Adipose tissue (tissue), 3 donors: ENCODE results near the gene WDR41. TPM values are rescaled to one million over a fixed set of nuclear protein-coding genes. Genes with fewer than 3 reads are reported as not detected.
"Not testable (repeated sequence)": the region's sequence is repeated elsewhere in the genome, so short reads cannot be mapped to it uniquely, and the experiment has no call there.

Experiments
- H3K27ac ChIP-seq: one replicate; pipeline ENCODE4 v1.5.1; 2013; ENCODE audit warnings: low read depth, low read length
- WGBS, 3 donors: extraction: QIAGEN DNeasy Blood & Tissue Kit; methylation state at CpG; one replicate each; pipeline ENCODE4 v1.1.7; 2013; 5-methylcytosine and 5-hydroxymethylcytosine counted together
- polyA plus RNA-seq, 3 donors: library from polyadenylated mRNA; stranded (reverse); fragments of 200-250 nt; gene quantifications; one replicate each; pipeline ENCODE4 v1.2.3, GENCODE V29; 2013
- donor health status: healthy with polysubstance abuse.
- donor health status: Bipolar disorder and iron deficiency.
- donor health status: healthy.

Gene WDR41
- polyA plus RNA-seq, 3 donors: 17.1 to 42.8 (median 17.9) TPM

- H3K27ac ChIP-seq: not testable (repeated sequence)
- 88 to 100% (median 98%) methylated on average over 1 of the region's 1 CpG for WGBS, 3 donors
Observed at GRCh38 chr5:77386340-77386739, 105.8 kb downstream of the WDR41 start.

- H3K27ac ChIP-seq: not testable (repeated sequence)
- WGBS, 3 donors: 86 to 94% (median 87%) methylated on average over 2 of the region's 2 CpGs
Observed at GRCh38 chr5:77383336-77383735, 108.8 kb downstream of the WDR41 start.

Other genes starting within 250 kb of the WDR41 start
- gene OTP, start 146.4 kb upstream of the WDR41 start, polyA plus RNA-seq: not detected